Astrocyte (in vitro differentiated cells and primary cell): ENCODE results near the gene NEDD9.

ENCODE experiments used
- EZH2 ChIP-seq: IDR thresholded peaks from 2 replicates; pipeline ENCODE4 v1.6.1; 2012; ENCODE audit warnings: mild to moderate bottlenecking, low read length, inconsistent platforms; ENCODE audit not compliant: insufficient read depth
- TF ChIP-seq, protein P1 (sequence below): IDR thresholded peaks from 2 replicates; pipeline ENCODE4 v1.5.1; 2011; ENCODE audit warnings: low read depth, mild to moderate bottlenecking, inconsistent platforms, low read length, moderate library complexity; ENCODE audit not compliant: insufficient read depth

DNA sequence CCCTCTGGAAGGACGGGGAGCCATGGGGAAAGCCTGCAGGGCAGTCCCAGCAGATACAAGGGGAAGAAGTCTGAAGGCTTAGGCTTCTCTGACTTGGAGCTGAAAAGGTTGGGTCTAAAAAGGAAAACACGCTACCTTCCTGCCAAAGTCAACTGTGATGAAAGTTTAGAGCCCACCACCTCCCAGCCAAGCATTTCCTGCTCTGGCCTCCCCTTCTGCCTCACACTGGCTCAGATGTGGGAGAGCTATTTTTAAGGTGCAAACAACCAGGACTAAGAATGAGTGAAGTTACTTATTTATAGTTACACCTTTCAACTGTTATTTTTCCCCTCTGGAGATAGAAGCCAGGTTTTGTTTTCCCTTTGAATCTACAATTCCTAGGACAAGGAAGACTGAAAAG is 21.2 kb downstream of the NEDD9 start:
- TF ChIP-seq, protein P1, sequence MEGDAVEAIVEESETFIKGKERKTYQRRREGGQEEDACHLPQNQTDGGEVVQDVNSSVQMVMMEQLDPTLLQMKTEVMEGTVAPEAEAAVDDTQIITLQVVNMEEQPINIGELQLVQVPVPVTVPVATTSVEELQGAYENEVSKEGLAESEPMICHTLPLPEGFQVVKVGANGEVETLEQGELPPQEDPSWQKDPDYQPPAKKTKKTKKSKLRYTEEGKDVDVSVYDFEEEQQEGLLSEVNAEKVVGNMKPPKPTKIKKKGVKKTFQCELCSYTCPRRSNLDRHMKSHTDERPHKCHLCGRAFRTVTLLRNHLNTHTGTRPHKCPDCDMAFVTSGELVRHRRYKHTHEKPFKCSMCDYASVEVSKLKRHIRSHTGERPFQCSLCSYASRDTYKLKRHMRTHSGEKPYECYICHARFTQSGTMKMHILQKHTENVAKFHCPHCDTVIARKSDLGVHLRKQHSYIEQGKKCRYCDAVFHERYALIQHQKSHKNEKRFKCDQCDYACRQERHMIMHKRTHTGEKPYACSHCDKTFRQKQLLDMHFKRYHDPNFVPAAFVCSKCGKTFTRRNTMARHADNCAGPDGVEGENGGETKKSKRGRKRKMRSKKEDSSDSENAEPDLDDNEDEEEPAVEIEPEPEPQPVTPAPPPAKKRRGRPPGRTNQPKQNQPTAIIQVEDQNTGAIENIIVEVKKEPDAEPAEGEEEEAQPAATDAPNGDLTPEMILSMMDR: no peak
- TF ChIP-seq EZH2: no peak
